Measurements from ENCODE around the gene DMTF1.

DMTF1 gene

DNA sequence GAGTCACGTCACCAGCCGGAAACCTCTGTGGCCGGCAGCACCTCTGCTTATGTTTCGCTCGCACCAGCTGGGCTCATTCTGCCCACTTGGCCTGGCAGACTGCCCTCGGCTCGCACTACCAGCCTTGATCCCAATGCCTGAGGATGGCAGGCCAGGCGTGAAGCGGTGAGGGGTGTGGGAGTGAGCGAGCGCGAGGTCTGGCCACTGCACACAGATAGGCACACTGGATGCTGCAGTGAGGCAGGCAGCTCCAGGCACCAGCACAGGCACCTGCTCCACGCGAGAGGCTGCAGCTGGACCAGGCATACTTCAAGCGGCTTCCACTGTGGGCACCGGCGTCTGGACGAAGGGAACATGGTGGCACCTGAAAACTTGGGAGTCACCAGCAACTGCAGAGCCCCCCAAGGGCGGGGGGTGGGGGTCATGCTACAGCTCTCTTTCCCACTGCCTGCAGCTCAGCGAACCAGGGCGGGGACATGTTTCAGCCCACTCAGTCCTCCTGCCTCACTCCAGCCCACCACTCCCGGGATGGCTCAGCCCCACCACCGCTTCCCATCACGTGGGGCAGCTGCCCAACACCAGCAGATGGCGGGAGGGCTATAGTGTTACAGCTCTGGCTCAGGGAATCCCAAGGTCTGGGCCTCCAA lies 5.4 kb upstream of the DMTF1 start:
- DNase-seq, result no peak

DNA sequence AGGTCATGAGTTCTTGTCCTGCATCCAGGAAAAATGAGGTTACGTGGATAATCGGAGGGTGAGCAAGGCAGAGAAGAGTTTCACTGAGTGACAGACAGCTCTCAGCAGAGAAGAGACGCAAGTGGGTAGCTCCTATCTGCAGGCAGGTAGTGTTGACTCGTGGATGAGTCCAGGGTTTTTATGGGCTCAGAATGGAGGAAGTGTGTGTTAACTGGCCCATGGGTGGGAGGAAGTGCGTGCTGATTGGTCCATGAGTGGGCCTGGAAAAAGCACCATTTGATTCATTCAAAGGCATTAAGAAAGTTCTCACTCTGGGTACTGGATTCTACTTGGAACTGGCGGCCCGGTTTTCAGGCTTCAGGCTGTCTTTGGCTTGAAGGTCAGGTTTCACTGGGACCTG lies 4.8 kb upstream of the DMTF1 start:
- no peak for DNase-seq

DNA sequence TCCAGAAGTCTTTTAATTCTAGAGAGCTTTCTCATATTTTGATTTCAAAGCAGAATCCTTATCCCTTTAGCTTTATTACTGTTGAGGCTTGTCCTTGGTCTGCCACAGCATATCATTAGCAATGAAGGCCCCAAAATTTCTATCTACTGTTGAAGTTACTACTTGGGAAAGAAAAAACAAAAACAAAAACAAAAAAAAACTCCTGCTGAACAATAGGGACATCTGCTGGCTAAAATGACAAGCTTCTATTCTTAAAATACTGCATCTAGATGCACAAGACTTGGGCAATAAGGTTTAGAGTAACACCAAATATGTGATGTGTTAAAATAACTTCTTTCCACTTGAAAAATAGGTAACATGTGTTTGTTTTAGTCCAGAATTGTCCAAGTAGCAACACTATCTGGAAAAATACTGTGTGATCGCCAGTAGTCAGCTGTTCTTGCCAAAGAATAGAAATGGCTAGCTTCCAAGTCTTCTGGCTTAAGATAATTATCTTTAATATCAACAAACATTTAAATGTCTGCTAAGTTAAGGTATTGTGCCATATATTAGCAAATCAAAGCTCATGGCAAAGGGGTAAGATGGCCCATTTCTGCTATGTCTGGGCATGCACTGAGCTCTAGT lies 3.8 kb upstream of the DMTF1 start:
- no peak for DNase-seq

GRCh38 chr7:87151002-87151728 lies 1.1 kb upstream of the DMTF1 start:
- no peak for DNase-seq

DNA sequence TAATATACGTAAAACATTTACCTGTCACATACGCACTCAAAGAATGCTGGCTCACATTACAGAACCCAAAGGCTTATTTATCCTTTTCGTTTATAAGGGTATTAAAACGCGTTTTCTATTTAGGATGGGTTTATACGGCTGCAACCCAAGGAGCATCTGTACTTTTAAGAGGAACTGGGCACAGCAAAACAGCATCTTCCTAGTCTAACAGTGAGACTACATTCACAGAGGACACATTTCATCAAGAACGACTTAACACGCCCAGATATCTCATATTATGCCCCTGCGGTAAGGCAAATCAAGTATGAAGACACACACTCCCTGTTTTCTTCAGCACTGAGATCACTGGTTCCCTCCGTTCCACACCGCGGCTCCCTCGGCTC lies 533 bp upstream of the DMTF1 start:
- no peak for DNase-seq

DNA sequence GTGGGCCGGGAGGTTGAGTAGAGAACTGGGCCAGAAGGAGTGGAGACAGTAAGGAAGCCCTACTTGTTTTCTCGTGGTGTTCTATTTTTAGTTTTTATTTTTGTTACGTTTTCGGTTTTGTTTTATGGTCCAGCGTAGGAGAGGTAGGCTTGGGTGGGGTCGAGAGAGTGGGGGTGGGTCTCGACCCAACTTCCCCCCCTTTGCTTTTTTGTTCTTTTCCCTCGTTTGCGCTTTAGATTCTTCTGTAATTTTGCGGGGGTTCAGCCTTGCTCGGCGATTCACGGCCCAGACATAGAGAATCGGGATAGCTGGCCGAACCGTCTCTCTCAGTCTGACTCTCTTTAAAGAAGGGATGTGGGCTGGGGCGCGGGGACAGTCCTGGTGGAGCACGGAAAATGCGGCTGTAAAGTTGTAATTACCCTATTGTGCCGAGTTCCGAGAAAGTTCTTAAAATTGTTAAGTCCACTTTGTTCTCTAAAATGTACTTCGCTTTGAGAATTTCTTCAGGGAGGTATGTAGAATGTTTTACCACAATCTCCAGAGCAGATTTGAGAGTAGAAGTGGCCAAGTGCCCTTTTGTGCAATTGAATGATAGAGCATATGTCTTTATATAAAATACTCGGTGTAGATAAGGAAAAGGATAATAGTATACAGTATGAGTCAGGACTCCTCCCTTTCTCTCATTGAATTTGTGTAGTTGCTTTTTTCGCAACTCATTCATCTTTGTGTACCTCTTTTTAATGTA lies 816 bp downstream of the DMTF1 start:
- DNase-seq, result peak; percentile 29

DNA sequence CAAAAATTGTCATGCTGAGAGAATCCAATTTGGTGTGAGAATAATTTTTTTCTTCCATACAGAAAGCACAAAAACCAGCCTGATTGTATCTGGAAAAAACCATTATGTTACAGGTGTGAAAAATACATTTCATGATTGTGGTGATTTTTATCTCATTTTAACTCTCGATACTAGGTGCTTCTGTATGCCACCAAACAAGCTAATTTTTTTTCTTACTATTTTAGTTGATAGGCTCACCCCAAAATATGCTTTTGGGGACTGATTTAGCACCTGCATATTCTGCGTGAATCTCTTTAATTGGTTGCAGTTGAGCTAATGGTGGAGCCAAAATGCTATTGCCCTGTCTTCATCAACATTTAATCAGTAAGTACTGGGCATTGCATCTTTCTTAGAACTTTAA lies 1.9 kb downstream of the DMTF1 start:
- no peak for DNase-seq

- DNase-seq, result no peak
Measured at GRCh38 chr7:87154569-87154968, 2.3 kb downstream of the DMTF1 start.

GRCh38 chr7:87155788-87156187 lies 3.5 kb downstream of the DMTF1 start:
- DNase-seq, result no peak

DNA sequence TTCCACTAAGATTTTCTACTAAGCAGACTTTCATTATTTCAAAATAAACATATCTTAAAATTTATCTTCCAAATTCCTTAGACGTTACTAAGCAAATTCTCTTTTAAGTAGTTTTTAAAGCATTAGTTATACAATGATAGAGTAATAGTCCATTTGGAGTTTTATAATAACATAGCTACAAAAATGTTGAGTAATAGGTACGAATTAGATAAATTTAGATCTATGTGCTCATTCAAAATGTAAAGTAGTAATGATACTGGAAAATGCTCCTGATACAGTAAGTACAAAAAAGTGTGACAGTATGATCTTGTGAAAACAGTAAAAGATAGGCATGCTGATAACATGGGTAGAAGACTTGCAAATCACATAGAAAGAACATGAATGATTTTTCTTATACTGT lies 4.5 kb downstream of the DMTF1 start:
- DNase-seq, result no peak

- DNase-seq, result no peak
Measured at GRCh38 chr7:87159538-87159937, 7.3 kb downstream of the DMTF1 start.

DNA sequence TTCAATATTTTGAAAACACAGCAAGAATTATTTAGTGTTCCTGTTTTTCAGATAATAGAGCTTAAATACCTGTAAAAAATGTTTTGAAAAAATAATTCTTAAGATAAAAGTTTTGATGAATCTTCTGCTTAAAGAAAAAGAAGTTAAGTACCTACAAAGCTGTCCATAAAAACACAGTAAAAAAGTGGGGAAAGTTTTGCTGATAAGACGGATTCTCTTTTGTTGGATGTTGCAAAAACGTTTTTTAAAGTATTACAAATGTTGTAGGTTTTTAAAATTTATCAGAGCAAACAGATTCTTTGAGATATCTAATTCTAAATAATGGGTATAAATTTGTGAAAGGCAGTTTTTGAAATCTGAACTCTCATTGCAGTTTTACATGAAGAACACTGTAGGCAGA lies 12.2 kb downstream of the DMTF1 start:
- DNase-seq, result no peak

- no peak for DNase-seq
Measured at GRCh38 chr7:87170828-87171227, 18.6 kb downstream of the DMTF1 start.

- no peak for DNase-seq
Measured at GRCh38 chr7:87171282-87171934, 19.2 kb downstream of the DMTF1 start.

- no peak for DNase-seq
Measured at GRCh38 chr7:87173471-87173870, 21.2 kb downstream of the DMTF1 start.

DNA sequence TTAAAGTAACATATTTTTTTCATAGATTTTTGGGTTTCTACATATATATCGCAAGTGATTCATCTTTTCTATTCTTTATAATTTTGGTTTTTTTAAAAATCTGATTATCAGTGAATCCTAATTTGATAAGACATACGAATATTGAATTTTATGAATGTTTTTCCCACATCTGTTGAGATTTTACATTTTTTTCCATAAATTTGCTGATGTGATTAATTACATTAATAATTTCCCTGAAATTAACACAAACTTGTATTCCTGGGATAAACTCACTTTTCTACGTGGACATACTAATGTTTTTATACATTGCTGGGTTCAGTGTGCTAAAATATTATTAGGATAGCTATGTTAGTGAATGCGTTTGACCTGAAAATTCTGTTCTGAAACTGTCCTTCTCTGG lies 26.1 kb downstream of the DMTF1 start:
- DNase-seq, result no peak

DNA sequence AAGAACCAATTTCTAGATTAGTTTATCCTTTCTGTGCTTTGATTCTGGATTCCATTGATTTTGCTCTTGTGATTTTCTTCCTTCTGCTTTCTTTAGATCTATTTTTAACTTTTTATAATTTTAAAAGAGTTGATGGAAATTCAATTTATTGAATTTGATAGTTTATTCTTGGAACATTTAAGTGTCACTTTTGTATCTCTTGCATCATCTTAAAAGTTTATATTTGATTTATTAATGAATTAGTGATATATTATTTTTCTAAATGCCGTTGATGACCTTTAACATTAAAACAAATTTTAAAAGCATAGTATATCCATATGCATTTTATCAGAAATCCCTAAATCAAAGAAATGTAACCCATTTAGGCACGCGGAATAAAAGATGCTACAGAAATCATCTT lies 26.9 kb downstream of the DMTF1 start:
- no peak for DNase-seq

GRCh38 chr7:87187120-87187519 lies 34.9 kb downstream of the DMTF1 start:
- no peak for DNase-seq

DNA sequence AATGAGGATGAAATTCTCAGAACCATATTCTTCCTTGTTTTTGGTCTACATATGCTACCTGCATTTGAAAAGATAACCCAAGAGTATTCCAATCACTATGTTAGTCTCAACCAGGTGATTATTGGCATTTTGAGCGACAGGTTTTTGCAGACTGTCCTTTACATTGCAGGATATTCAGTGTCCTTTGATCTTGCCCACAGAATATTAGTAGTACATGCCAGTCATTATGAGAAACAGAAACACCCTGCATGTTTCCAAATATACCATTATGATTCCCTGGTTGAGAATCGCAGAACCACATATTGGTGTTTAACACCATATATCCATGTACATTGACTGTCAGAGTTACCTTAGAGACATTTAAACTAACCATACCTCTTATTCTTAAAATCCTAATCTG lies 36.7 kb downstream of the DMTF1 start:
- no peak for DNase-seq

GRCh38 chr7:87190783-87191182 lies 38.5 kb downstream of the DMTF1 start:
- no peak for DNase-seq

GRCh38 chr7:87192784-87193487 lies 40.7 kb downstream of the DMTF1 start:
- no peak for DNase-seq

- no peak for DNase-seq
Measured at GRCh38 chr7:87193912-87194311, 41.7 kb downstream of the DMTF1 start.

GRCh38 chr7:87199241-87199640 lies 47.0 kb downstream of the DMTF1 start:
- DNase-seq, result no peak

All from CD4-positive, alpha-beta T cell treated with Interleukin-17A for 4 hours (primary cell).